ENCODE measurements around the gene UMODL1.
A peak's percentile ranks its signal among the peaks of the same experiment; 100 is the strongest.

UMODL1 gene

DNA sequence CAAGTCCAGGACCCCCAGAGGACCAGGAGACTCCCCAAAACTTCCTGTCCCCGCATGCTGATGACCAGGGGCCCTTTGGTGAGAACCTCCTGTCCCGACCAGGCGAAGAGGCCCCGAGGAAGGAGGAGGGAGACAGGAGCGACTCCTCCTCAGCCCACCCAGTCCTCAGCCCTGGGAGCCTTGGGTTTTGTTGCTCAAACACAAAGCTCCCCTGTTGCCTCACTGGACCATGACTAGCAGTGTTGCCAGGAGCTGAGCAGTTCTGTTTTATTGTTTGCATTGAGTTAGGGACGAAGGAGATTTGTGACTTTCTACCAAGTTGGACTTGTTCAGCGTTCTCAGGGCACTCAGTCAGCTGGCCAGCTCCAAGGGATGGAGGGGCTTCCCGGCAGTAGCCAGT is 10.0 kb downstream of the UMODL1 start:
- DNase-seq, result no peak

DNA sequence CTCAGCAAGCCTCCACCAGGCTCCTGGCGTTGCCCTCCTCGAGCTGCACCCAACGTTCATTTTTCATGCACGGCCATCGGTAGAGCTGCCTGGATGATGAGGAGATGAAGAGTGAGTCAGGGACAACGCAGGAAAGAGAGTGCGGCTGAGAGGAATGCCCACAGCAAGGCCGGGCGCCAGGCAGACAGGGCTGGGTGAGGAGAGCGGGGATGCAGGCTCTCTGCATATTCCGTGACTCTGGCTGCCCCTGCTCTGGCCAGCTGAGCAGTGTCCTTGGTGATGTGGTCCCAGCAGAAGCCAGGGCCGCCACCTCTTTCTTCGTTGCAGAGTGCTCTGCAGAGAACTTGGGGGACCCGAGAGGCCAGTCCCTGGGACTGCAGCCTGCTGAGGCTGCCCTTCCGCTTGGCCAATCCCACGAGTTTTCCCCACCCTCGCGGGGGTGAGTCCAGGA is 10.8 kb downstream of the UMODL1 start:
- no peak for DNase-seq

DNA sequence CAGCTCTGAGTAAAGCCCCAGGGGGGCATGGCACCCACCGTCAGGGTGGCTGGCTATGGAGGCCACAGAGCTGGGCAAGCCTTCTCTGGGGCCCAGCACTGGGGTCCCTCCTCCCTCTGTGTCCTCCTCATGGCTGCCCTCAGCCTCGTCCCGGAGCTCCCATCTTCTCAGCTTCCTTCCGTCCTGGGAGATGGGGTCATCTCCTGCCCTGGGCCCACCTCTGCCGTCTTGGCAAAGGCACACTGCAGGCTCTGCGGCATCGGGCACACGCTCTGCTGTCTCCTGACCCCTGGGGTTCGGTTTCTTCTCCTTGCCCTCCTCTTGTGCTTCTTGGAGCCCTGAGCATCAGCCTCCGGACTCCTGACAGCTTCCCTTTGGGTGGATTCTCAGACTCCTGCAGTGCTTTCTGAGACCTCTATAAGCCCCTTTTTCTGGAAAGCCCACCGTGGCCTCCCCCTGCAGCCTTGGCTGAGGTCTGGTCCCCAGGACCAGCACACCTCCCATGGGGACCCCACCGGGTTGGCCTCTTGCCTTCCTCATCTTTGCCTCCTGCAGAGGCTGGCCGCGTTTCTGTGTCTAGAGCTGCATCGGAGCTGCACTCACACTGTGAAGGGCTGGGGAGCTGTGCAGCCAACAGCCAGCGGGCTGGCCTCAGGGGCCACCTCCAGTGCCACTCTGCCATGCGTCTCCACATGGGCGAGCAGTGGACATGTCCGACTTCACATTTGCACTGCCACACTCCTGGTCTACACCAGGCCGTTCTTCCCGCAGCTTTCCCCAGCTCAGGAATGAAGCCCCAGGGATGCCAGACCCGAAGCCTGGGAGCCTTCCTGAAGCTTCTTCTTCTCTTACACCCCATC is 11.6 kb downstream of the UMODL1 start:
- DNase-seq, result no peak

DNA sequence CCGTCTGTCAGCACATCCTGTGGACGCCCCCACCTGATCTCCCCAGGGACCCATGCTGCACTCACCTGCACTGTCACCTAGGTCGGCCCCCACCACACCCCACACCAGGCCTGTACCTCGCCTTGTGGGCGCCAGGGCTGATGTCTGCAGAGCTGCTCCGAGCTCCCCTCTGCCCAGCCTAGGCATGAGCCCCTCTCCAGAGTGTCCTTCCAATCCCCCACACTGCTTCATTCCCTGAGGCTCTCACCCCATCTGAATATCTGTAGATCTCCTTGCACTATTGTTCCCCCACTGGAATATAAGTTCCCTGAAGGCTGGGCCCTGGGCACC is 12.2 kb downstream of the UMODL1 start:
- no peak for DNase-seq

DNA sequence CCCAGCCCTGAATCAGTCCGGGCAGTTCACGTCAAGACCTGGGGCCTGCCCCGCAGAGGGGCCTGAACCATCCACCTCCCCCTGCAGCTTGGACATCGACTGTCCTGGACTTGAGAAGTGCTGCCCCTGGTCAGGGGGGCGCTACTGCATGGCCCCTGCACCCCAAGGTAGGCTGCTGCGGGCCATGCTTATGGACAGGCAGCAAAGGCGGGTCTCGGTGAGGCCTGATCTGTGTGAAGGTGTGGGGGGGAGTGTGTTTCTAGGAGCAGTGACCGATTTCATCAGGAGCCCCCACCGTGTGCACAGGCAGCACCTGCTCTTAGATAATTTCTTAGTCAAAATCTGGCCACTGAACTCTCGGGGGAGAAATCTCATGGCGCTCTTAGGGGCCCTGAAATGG is 13.0 kb downstream of the UMODL1 start:
- no peak for DNase-seq

DNA sequence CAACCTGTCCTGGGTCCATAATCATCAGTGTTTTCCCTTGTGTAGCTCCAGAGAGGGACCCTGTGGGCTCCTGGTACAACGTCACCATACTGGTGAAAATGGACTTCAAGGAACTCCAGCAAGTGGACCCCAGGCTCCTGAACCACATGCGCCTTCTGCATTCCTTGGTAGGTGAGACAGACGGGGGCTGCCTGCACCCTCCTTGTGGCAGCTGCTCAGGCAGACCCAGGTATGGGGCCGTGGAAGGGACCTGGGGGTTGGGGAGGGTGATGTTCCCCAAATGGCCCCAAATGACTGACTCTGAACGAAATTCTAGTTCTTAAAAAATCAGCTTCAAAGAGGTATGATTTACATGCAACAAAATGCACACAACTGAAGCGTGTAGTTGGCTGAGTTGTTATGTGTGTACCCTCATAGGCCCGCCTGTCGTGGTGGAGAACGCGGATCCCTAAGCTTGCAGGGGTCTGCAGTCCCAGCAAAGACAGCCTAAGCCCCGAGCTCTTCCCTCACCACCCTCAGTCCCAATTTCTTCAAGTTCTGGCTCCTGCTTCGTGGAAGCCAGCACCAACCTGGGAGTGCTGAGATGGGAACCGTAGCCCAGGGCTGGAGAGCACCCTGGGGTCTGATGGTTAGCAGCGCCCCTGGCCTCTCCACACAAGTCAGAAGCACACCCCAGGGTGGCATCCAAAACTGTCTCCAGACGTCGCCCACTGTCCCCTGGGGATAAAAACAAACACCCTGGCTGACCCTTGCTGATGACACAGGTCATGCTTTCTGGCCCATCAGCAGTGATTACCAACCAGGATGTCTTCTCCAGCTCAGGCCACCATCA is 14.3 kb downstream of the UMODL1 start:
- DNase-seq, result no peak

DNA sequence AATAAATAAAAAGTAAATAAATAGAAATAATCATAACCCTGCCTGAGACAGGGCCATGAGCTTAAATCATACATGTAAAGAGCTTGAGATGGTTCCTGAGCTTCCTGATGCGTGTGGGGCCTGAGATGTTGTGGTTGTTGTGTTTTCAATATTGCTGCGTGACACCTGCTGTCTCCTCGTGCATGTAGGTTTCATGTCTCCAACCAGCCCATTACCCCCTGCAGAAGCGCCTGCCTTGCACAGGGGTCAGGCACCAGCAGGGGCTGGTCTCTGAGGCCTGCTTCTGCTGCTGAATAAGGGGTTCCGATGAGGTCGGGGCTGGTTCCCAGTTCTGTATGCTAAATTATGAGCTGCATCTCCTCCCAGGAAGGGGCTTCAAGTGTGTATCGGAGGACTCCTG is 15.9 kb downstream of the UMODL1 start:
- no peak for DNase-seq

DNA sequence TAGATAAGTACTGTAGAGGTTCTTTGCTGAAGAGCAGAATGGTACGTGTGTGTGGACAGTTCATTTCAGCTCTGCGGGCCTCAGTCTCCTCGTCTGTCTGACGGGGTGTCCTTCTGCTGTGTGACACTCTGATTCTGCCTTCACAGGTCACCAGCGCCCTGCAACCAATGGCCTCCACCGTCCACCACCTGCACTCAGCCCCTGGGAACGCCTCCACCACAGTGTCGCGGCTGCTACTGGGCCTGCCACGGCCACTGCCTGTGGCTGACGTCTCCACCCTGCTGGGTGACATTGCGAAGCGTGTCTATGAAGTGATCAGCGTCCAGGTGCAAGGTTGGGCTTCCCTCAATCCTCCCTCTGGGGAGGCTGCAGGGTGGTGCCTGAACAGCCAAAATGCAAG is 17.0 kb downstream of the UMODL1 start:
- DNase-seq, result no peak

DNA sequence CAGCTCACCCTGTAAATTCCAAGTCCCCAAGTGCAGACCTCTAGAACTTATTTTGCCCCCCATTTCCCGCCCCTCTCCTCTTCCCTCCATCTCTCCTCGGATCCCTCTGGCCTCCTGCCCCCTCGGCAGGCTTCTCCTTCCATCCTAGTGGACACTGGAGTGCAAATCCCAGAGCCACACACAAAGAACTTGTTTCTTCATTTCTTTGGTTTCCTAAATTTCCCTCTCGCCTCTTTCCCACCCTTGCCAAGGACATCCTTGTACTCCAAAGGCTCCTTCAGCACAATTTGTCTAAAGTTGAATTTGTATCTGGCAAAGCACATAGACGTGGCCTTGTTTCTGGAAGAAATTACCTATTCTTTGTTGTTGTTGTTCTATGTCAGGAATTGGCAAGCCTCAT is 17.5 kb downstream of the UMODL1 start:
- DNase-seq, result no peak

DNA sequence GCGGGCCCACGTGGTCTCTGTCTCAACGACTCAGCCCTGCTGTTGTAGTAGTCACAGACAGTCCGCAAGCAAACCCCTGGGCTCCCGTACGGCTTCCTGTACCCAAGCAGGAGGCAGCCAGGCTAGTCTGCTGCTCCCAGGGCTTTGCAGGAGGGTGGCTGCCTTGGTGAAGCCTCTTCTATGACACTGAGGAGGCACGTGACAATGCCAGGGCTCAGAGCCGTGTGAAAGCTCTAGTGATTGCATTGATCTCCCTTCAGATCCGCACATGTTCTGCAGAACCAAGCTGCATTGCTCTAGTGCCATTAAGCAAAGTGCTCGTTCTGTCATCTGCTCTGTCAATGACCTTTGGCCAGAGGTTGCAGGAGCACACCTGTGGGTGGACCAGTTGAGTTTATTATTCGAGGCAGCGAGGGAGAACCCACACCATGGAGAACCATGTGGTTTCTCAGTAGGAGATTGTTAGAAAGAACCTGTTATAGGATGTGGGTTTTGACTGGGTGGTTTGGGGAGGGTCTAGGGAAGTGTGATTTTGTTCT is 18.0 kb downstream of the UMODL1 start:
- no peak for DNase-seq

DNA sequence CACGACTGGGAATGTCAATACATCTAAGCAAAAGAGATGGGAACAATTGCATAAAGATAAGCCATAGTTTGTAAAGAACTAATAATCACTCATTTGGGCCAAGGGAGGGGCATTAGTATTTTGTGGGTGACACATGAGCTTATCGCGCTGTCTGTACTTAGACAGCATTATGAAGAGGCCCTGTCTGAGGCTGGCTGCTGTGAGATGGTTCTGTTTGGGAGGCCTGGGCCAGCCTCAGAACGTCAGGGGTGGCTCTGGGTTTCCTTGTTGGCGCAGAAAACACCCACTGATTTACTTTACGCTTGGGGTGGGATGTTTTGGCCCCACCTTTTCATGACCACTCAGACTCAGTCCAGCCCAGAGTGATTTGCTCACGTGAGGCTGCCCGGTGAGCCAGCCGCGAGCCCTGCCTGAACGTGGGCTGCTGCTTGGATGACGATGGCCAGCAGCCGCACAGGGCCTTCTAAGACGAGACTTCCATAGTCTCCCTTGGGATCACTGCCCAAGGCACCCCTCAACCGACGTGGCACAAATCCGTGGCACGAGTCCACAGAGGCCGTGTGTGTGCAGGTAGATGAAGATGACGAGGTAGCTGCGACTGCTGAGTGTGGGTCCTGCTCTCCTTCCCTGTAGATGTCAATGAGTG is 18.7 kb downstream of the UMODL1 start:
- DNase-seq, result no peak

DNA sequence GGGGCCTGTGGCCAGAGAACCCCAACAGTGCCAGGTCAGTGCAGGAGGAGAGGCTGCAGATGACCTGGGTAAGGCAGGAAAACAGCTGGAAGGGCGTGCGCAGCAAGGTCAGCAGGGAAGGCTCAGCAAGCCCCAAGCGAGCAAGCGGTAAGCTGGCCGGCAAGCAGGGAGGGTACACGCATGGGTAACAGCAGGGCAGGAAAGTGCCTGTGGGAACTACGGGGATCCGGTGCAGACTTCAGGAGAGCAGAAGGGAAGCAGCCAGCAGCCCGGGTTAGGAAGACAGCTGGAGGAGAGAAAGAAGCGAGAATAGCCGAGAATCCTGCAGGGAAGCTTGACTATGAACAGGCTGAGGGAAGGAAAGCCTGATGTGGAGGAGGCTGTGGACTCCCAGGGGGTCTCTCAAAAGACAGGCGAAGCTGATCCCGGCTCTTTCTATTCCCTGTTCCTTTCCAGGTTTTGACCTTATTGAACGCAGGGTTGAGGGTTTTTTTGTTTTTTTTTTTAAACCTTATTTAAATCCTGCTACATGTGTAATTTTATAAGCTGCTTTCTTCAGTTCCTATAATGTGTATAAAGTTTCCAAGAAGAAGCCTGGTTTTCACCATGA is 20.9 kb downstream of the UMODL1 start:
- no peak for DNase-seq

DNA sequence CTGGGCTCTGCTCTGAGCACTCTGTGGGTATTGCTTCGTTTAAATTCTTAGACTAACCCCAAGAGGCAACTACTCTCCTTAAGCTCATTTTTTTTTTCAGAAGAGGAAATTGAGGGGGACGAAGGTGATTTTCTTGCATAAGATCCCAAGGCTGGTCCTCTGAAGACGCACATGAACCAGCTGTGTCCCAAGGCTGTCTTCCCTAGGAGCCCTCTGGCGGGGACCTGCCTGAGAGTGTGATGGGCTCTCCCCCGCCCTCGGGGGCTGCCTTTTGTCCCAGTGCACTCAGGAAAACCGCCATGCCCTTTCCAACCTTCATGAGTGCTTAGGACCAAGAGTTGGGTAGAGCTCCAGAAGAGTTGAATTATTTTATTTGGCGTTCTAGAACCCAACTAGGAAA is 21.7 kb downstream of the UMODL1 start:
- no peak for DNase-seq

DNA sequence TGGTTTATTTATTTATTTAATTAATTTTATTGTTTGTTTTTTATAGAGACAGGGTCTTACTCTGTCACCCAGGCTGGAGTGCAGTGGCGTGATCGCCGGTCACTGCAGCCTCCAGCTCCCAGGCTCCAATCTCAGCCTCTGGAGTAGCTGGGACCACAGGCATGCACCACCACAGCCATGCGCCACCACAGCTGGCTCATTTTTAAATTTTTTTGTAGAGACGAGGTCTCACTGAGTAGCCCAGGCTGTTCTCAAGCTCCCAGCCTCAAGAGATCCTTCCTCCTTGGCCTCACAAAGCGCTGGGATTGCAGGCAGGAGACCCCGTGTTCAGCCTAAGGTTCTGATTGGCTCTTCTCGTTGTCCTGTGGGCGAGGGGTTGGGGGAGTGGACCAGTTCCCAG is 22.1 kb downstream of the UMODL1 start:
- DNase-seq, result no peak

DNA sequence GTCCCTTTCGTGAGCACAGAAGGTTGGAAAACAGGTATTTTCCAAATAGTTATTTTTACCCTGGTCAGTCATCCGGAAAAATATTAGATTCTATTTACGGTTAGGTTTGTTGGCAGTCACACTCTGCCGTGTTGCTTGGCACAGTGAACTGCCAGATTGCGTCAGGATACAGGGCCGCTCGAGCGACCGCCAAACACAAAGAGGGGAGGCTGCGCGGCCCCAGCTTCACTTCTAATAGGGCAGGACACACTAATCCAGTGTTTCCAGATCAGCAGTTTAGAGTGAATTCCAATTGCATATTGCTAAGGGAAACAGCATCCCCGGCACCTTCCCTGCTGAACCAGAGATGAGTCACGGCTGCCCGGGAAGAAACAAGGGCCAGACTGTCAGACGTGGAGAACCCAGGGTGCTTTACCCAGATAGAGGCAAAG is 22.9 kb downstream of the UMODL1 start:
- no peak for DNase-seq

DNA sequence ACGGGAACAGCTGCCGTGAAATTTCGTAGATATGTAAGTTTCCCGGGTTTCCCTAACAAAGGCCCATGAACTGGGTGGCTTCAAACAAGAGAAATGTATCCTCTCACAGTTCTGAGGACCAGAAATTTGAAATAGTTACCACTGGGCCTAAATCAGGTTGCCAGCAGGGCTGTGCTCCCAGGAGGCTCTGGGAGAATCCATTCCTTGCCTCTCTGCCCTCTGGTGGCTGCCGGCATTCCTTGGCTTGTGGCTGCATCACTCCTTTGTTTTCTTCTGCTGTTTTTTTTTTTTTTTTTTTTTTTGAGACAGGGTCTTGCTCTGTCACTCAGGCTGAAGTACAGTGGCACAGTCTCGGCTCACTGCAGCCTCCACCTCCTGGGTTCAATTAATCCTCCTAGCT is 23.7 kb downstream of the UMODL1 start:
- DNase-seq, result no peak

DNA sequence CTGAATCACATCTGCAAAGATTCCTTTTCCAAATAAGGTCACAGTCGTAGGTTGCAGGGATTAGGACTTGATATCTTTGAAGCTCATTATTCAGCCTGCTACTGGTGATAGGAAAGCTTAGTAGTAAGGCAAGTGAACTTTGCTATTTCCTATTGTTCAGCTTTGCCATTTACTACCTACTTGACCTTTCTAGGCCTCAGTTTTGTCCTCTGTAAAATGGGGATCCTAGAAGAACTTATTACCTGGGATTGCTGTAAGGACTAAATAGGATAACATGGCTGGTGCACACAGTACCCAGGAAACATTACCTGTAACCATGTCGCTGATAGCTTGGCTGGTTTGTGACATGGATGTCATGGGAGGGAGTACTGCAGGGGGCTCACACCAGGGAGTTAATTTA is 24.5 kb downstream of the UMODL1 start:
- DNase-seq, result no peak

DNA sequence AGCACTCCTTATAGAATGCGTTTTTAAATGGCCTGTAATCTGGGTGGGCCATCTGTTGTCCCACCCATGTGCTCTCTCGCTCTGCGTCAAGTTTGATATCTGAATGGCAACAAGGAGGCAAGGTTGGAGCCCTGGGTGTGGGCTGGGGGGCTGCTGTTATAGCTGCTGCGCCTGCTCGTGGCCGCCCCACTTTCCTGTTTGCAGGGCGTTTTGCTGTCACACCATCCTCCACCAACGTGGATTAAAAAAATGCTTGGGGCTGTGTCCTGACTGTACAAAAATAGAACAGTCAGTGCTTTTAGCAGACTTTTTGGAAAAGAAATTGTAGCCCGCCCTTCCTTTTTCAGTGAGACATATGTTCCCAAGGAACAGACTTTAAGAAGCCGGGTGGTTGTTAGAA is 25.4 kb downstream of the UMODL1 start:
- DNase-seq, result peak; percentile 89

DNA sequence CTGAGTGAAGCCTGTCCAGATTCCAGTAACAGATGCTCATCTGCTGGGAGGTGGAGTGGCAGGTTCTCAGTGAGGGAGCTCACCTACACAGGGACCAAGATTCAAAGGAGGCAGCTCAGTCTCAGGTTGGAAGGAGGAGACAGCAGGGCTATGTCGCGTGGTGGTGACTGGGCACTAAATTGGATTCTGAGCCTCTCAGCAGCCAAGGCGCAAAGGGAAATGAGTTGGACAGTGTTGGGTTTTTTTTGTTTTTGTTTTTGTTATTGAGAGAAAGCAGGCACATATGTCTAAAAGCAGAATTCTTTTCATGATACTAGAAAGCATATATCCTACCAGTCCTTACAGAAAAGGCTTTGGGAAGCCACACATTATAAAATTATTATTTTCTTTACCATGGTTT is 26.2 kb downstream of the UMODL1 start:
- DNase-seq, result no peak

DNA sequence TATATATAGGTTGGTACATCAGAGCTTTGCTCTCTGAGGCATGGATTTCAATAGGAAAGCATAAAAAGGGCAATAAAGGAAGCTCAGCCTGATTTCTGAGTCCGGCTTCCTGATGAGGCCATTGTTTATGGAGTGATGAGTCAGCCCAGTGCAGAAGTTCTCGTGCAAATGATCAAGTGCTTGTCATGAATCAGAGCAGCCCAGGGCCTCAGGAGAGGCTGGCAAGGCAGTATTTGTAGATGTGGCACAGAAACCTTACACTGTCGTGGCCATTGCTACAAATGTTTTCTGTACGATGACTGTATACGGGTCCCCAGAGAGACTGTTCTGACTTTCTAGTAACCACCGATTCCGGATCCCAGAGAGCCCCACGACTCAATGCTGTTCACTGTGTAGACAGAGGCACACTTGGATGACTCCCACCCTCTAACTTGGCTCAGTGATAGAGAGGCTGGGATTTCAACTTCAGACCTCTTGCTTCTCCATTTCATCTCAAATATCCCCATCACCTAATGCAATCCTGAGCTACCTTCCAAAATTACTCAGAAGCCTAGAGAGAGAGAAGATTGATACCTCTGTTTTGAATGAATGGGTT is 26.8 kb downstream of the UMODL1 start:
- DNase-seq, result peak; percentile 78

DNA sequence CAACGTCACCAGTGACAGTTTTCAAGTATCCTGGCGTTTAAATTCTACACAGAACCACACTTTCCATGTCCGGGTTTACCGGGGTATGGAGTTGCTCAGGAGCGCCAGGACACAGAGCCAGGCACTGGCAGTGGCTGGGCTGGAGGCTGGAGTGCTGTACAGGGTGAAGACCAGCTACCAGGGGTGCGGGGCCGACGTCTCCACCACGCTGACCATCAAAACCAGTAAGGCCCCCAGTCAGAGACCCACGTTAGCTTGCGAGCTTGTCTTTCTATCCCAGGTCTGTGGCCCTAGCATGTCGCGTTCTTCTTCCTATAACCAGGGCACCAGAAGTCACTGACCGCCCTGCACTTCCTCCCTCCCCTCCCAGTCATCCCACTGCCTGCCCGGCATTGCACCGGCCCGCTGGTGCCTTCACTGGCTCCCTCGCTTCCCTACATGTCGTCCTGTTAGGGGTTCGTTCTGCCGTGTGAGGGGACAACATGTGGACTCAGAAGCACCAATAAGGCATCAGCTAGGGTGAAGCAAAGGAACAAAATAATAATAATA is 27.9 kb downstream of the UMODL1 start:
- DNase-seq, result no peak

DNA sequence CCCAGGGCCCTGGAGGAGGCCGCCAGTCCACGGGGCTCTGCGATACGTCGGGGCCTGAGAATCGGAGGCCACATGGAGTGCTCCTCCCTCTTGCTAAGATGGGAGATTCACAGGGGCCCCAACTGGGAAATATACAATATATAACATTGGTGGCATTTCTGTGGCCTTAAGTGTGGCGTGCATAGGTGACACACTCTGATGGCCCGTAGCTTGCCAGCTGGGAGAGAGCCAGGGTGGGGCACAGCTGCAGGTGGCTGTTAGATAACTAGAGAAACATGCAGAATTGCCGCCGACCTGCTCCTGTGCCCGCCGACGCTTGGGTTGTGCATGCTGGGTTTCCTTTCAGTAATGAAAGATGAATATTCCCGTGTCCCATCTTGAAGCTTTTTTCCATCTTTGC is 30.1 kb downstream of the UMODL1 start:
- DNase-seq, result no peak
